GM12878 (cell line): ENCODE measurements around the gene RASD1.

Experiments
- ATF7 ChIP-seq: fragments of 450-650 bp; IDR thresholded peaks from 2 replicates; pipeline ENCODE4 v1.6.1; 2016; ENCODE audit warnings: low read depth, mild to moderate bottlenecking
- BCLAF1 ChIP-seq: fragments of 450-650 bp; IDR thresholded peaks from 2 replicates; pipeline ENCODE4 v1.6.1; 2017; ENCODE audit warnings: antibody characterized with exemption, mild to moderate bottlenecking, moderate library complexity
- CTCF ChIP-seq, 3 experiments: IDR thresholded peaks in 2 of 3; conservative IDR thresholded peaks in 1 of 3; 2 replicates each; pipeline ENCODE4 v1.5.1; 2011; ENCODE audit warnings: low read depth in 3 of 3, low read length in 3 of 3, mild to moderate bottlenecking in 3 of 3, control low read depth in 2 of 3, moderate library complexity in 2 of 3, inconsistent platforms in 1 of 3, mixed read lengths in 1 of 3; ENCODE audit not compliant: control insufficient read depth in 2 of 3, insufficient read depth in 1 of 3; ENCODE audit errors: extremely low read depth in 1 of 3
- EP300 ChIP-seq, 2 experiments: fragments of 150-350 bp in 1 of 2; IDR thresholded peaks; 2 replicates each; pipeline ENCODE4 v1.6.1; 2011 to 2012; ENCODE audit warnings: low read depth in 2 of 2, low read length in 2 of 2, borderline replicate concordance in 1 of 2, improper control_type of control experiment in 1 of 2, inconsistent platforms in 1 of 2; ENCODE audit not compliant: control insufficient read depth in 1 of 2
- HDAC2 ChIP-seq: fragments of 200-600 bp; sonication (generic); IDR thresholded peaks from 2 replicates; pipeline ENCODE4 v1.6.1; 2017
- NFIC ChIP-seq: IDR thresholded peaks from 2 replicates; pipeline ENCODE4 v1.6.1; 2012; ENCODE audit warnings: low read depth, mild to moderate bottlenecking, inconsistent platforms, low read length, moderate library complexity
- PML ChIP-seq: IDR thresholded peaks from 2 replicates; pipeline ENCODE4 v1.6.1; 2012; ENCODE audit warnings: low read length, inconsistent platforms
- POLR2A ChIP-seq: IDR thresholded peaks from 2 replicates; pipeline ENCODE4 v1.6.1; 2011; ENCODE audit warnings: low read depth, mild to moderate bottlenecking, low read length
- POLR2AphosphoS5 ChIP-seq: IDR thresholded peaks from 2 replicates; pipeline ENCODE4 v1.6.1; 2011; ENCODE audit warnings: mild to moderate bottlenecking, low read length, inconsistent platforms
- SPI1 ChIP-seq: IDR thresholded peaks from 2 replicates; pipeline ENCODE4 v1.6.1; 2011; ENCODE audit warnings: low read depth, mild to moderate bottlenecking, low read length, moderate library complexity, borderline replicate concordance; ENCODE audit not compliant: insufficient read depth
- ZNF274 ChIP-seq: IDR thresholded peaks from one replicate; pipeline ENCODE4 v1.8.0; 2011; ENCODE audit not compliant: insufficient read length, insufficient read depth
- TF ChIP-seq, protein P1 (sequence below): fragments of 450-650 bp; IDR thresholded peaks from 2 replicates; pipeline ENCODE4 v1.6.1; 2014; ENCODE audit warnings: mild to moderate bottlenecking

GRCh38 chr17:17525311-17525710, 29.1 kb upstream of the RASD1 start:
- TF ChIP-seq PML = no peak
- TF ChIP-seq ATF7 = no peak
- TF ChIP-seq CTCF (IDR thresholded peaks at IDR 0.05 in 2 of 3, conservative IDR thresholded peaks at IDR 0.05 in 1 of 3; ENCODE audit: control insufficient read depth in 2 of 3, extremely low read depth in 1 of 3, insufficient read depth in 1 of 3, low read depth in 3 of 3, low read length in 3 of 3) = no peak
- TF ChIP-seq NFIC = no peak
- no peak for TF ChIP-seq POLR2AphosphoS5
- TF ChIP-seq BCLAF1 = no peak
- TF ChIP-seq ZNF274 = no peak
- no peak for TF ChIP-seq EP300 (IDR thresholded peaks at IDR 0.05; ENCODE audit: borderline replicate concordance in 1 of 2, control insufficient read depth in 1 of 2, low read depth in 2 of 2, low read length in 2 of 2)
- no peak for TF ChIP-seq POLR2A
- TF ChIP-seq, protein P1, sequence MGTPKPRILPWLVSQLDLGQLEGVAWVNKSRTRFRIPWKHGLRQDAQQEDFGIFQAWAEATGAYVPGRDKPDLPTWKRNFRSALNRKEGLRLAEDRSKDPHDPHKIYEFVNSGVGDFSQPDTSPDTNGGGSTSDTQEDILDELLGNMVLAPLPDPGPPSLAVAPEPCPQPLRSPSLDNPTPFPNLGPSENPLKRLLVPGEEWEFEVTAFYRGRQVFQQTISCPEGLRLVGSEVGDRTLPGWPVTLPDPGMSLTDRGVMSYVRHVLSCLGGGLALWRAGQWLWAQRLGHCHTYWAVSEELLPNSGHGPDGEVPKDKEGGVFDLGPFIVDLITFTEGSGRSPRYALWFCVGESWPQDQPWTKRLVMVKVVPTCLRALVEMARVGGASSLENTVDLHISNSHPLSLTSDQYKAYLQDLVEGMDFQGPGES = no peak
- no peak for TF ChIP-seq SPI1
- no peak for TF ChIP-seq HDAC2
